GM10266 (cell line): ENCODE data around the gene CCDC116.
"Not testable (repeated sequence)": the region's sequence is repeated elsewhere in the genome, so short reads cannot be mapped to it uniquely, and the experiment has no call there.

Experiments used
- DNase-seq: peaks from one replicate; pipeline ENCODE4 v3.0.0; 2012; ENCODE audit errors: extremely low spot score
- TF ChIP-seq, protein P1 (sequence below): IDR thresholded peaks from 2 replicates; pipeline ENCODE4 v1.5.1; 2012; ENCODE audit warnings: mild to moderate bottlenecking, low read depth; ENCODE audit not compliant: control insufficient read depth, insufficient read depth; ENCODE audit errors: missing control alignments

CCDC116 gene

DNA sequence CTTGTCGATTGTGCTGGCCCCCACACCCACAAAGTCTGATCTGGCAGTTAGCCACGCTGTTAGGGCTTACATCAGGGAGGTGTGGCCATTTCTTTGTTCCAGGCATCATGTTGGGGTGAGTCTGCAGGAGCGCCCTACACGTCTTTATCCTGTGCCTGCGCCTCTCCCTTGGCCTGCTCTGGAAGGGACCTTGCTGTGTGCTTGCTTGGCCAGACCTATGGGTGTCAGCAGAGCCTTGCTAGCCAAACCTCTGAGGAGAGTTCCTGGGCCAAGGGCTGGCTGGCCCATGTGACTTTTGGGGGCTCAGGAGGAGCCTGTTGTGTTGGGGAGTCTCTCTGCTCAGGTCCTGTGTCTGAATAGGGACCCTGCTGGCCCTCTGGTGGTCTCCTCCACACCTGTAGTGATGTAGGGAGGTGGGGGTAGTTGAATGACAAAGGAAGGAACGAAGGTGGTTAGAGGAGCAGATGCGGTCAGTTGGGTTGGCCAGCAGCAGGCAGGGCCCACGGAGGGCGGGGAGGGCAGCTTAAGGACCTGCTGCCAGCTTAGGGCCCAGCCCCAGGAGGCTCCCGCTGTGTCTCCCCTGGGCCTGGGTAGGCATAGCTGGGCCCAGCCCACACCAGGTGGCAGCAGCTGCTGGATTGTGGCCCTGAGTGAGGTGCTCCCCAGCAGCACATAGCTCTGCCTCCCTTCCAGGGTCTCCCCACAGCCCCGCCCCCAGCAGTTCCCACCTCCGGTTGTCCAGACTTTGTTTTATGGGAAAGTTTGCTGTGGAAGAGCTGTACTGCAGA is 41.2 kb downstream of the CCDC116 start:
- TF ChIP-seq, protein P1, sequence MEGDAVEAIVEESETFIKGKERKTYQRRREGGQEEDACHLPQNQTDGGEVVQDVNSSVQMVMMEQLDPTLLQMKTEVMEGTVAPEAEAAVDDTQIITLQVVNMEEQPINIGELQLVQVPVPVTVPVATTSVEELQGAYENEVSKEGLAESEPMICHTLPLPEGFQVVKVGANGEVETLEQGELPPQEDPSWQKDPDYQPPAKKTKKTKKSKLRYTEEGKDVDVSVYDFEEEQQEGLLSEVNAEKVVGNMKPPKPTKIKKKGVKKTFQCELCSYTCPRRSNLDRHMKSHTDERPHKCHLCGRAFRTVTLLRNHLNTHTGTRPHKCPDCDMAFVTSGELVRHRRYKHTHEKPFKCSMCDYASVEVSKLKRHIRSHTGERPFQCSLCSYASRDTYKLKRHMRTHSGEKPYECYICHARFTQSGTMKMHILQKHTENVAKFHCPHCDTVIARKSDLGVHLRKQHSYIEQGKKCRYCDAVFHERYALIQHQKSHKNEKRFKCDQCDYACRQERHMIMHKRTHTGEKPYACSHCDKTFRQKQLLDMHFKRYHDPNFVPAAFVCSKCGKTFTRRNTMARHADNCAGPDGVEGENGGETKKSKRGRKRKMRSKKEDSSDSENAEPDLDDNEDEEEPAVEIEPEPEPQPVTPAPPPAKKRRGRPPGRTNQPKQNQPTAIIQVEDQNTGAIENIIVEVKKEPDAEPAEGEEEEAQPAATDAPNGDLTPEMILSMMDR: no peak

DNA sequence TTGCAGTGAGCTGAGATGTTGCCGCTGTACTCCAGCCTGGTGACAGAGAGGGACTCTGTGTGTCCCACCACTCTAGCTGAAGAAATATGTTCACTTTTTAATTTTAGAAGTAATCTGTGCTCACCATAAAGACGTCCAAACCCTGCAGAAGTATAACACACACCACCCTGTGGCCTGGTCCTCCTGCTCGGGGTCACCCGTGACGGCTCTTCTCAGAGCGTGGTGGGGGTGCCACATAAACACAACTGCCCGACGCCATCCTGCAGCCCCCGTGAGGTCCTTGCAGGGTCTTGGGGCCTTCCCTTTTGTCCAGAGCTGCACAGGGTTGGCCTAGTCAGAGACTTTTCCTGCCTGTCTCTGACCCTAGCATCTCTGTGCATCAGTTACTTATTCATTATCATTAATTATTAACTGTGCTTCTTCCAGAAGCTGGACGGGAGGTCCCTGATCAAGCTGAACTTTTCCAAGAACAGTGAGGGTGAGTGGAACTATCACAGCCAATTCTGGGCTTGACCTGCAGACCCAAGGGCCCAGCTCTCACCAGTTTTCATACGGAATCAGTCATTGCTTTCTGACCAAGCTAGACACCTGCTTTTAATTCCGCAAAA is 42.2 kb downstream of the CCDC116 start:
- TF ChIP-seq, protein P1: no peak
- DNase-seq: no peak

More for the DNA sequence above, 41.2 kb downstream of the CCDC116 start:
- DNase-seq: no peak

DNA sequence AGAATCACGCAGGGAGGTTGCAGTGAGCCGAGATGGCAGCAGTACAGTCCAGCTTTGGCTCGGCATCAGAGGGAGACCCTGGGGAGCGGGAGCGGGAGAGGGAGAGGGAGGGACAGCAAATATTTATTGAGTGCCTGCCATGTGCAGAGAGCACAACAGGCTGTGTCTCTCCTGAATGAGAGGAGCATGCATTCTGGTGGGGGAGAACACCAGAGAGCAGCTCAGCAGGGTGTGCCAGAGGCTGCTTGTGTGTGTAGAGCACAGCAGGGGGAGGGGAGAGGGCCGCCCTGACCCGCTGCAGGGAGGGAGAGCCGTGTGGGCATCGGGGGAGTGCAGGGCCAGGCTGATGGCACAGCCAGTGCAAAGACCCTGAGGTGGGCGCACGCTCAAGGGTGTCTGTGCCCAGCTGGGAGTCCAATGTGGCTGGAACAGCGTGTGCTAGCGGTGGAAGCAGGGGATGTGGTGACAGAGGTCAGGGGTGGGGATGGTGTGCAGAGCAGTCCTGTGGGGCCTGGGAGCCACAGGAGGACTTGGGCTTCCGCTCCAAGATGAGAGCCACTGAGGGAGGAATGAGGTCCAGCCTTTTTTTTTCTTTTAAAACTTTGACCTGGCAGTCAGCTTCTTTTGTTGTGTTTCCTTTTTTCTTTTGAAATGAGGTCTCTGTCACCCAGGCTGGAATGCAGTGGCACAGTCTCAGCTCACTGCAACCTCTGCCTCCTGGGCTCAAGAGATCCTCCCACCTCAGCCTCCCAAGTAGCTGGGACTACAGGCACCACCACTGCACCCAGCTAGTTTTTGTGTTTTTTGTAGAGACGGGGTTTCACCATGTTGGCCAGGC is 45.3 kb downstream of the CCDC116 start:
- TF ChIP-seq, protein P1: no peak
- no peak for DNase-seq

DNA sequence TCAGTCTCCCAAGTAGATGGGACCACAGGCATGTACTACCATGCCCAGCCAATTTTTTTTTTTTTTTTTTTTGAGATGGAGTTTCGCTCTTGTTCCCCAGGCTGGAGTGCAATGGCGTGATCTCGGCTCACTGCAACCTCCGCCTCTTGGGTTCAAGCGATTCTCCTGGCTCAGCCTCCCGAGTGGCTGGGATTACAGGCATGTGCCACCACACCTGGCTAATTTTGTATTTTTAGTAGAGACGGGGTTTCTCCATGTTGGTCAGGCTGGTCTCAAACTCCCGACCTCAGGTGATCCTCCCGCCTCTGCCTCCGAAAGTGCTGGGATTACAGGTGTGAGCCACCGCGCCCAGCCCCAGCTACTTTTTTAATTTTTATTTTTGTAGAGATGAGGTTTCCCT is 46.3 kb downstream of the CCDC116 start:
- DNase-seq: not testable (repeated sequence)

DNA sequence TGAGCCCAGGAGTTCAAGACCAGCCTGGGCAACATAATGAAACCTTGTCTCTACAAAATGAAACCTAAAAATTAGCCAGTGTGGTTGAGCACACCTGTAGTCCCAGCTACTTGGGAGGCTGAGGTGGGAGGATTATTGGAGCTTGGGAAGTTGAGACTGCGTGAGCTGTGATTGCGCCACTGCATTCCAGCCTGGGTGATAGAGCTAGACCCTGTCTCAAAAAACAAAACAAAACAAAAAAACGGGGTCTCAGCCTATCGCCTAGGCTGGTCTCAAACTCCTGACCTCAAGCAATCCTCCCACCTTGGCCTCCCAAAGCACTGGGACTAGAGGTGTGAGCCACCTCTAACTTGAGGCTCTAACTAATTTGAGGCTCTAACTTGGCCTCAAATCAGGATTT is 46.8 kb downstream of the CCDC116 start:
- TF ChIP-seq, protein P1: no peak
- no peak for DNase-seq

DNA sequence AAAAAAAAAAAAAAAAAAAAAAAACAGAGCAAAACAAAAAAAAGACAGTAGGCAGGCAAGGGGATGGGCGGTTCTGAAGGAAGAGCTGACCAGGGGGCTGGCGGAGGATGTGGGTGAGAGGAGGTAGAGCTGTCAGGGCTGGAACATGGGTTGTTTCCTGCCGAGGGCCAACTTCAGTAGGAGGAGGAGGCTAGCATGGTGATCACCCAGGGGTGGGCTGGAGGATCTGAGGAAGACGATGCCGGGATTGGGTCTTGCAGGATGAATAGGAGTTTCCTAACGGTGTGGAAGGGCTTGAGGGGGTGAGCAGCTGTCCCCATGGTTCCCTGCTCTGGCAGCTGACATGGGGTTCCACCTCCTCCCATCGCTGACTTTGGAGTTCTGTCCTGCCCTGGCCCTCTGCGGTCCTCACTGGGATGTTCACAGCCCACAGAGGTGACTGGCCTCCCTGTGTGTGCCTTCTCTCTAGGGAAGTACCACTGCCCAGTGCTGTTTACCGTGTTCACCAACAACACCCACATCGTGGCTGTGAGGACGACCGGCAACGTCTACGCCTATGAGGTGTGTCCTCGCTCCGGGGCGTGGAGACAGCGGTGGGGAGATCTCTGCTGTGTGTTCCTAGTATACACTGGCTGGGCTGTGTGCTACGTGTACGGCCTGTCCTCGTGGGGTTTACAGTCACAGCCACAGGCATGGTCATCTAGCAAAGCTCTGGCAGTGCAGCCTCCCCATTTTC is 48.4 kb downstream of the CCDC116 start:
- TF ChIP-seq, protein P1: no peak
- DNase-seq: no peak
